Stimulated activated naive CD4-positive, alpha-beta T cell treated with Interleukin-2 at 50 U/mL for 16 hours (primary cell): Measurements from ENCODE around the gene RPS19.

Experiments used
- DNase-seq: peaks from one replicate; lab custom pipeline; 2025; lab: John Stamatoyannopoulos, UW

RPS19 gene

DNA sequence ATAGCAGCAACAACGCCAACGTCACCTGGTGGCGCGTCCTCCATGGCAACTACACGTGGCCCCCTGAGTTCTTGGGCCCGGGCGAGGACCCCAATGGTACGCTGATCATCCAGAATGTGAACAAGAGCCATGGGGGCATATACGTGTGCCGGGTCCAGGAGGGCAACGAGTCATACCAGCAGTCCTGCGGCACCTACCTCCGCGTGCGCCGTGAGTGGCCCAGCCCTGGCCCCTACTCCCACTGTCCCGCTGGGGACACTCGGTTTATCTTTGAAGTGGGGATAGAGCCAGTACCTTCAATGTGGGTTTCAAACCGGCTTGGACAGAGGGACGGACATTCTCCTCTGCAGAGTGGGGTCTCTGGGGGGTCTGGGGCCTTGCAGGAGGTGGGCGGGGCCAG is 19.0 kb downstream of the RPS19 start:
- no peak for DNase-seq

DNA sequence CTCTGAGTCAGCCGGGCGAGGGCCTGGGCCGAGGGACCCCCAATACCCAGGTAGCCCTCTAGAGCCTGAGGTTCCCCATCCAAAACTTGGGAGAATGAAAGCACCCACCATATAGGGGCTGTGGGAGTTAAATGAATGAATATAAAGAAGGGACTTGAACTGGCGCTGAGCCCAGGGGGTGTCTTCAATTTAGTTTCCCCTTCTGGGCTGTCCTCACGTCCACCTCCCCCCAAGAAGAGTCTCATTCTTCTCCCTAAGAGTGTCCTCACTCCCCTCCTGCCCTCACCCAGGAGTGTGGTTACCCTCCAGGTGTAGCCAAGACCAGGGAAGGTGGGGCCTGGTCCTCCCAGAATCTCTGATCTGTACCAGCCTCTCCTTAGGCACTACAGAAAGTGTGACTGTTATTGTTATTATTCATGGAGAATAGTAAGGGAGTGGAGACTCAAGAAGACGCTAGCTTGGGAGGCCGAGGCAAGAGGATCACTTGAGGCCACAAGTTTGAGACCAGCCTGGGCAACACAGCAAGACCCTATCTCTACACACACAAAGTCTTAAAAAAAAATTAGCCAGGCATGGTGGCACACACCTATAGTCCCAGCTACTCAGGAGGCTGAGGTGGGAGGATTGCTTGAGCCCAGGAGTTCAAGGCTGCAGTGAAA is 19.7 kb downstream of the RPS19 start:
- no peak for DNase-seq

DNA sequence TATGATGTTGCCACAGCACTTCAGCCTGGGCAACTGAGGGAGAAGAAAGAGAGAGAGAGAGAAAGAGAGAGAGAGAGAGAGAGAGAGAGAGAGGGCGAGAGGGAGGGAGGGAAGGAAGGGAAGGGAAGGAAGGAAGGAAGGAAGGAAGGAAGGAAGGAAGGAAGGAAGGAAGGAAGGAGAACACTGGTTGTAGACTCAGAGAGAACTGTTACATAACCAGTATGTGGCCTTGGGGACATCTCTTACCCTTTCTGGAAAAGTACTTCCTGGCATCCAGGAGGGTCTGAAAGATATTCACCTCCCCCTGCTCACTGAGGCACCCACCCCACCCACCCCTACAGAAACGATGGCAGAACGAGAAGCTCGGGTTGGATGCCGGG is 20.3 kb downstream of the RPS19 start:
- DNase-seq: no peak

DNA sequence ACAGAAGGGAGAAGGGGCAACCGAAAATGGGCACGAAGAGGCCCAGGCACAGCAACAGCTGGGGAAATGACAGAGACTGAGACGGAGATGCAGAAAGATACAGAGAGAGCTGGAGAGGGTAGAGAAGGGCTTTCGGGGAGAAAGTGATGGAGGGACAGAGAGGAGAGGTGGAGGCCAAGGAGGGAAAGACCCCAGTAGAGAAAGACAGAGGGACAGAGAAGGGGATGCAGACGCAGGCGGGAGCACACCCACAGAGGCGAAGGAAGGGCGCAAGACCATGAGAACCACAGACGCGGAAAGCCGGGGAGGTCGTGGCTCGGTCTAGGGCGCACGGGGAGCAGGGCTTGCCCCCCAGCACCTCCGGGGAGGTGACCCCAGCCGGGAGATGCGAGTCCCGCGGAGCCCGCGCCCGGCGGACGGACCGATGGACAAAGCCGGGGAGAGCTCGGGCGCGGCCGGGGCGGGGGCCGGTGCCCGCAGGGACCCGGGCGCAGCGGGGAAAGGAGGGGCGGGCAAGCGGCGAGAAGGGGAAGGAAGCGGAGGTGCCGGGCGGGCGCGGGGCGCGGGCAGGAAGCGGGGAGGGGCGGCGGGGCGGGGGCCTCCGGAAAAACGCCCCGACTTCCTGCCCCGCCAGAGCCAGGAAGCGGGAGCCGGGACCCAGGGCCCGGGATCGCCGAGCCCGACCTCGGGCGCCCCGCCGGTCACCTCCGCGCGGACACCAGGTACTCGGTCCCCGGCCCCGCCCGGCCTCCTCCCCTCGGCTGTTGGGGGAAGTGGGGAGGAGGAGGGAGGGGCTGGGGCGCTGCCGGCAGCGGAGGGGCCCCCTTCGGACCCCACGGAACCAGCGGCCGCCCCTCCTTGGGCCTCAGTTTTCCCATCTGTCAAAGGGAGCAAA is 22.8 kb downstream of the RPS19 start, which contains the start of gene ARHGEF1:
Gene ARHGEF1 (plus strand): TSS at position 617 of the 895 bp plus-strand sequence. CDS start 4,899 bp downstream, outside the sequence.
- peak; percentile 56 for DNase-seq

DNA sequence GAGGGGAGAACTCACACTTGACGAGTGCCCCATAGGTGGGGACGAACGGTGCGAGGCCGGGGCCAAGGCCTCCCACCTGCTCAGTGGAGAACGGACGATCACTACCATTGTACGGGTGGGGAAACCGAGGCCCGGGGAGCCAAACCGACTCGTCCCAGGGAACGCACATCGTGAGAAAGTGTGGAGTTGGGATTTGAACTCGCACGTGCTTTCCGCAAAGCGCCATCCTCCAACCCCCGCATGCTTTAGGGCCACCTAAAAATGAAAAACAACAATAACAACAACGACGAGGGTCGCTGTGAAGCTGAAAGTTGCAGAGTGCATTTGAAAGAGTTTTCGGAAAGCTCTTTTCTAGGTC is 23.4 kb downstream of the RPS19 start:
- DNase-seq: no peak

DNA sequence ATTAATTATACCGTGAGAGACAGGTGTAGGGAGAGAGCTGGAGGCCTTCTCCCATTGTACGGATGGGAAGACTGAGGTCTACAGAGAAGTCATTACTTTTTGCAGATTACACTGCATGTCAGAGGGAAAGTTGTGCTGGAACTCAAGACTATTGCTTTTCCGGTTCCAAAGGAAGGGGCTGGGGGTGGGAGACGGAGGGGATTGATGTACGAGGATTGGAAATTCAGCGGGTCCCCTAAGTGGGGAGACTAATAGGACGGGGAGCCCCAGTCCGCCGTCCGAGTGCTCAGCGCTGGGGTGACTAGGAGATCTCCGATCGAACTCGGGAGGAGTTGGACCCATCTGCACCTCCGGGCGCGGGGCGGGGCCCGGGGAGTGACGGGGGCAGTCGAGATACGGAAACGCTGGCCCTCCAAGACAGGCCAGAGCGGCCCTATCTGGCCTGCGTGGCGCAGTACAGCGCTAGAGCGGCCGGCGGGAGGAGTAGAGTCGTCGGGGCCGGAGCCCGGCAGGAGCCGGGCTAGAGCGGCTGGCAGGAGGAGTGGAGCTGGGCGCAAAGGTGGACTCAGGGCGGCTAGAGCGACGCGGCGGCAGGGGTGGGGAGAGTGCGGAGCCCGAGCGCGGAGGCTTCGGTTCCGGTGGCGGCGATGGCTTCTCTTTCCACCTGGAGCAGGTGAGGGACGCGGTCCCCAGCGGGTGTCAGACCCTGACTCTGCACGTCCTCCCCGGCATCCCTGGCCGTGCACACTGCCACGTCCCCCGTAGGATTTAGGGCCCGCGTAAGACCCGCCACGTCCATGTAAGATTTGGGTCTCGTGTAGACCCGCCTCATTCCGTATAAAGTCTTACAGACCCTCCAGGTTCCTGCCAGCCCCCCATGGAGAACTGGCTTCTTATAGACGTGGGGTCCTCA is 24.0 kb downstream of the RPS19 start:
- DNase-seq: peak; percentile 85

DNA sequence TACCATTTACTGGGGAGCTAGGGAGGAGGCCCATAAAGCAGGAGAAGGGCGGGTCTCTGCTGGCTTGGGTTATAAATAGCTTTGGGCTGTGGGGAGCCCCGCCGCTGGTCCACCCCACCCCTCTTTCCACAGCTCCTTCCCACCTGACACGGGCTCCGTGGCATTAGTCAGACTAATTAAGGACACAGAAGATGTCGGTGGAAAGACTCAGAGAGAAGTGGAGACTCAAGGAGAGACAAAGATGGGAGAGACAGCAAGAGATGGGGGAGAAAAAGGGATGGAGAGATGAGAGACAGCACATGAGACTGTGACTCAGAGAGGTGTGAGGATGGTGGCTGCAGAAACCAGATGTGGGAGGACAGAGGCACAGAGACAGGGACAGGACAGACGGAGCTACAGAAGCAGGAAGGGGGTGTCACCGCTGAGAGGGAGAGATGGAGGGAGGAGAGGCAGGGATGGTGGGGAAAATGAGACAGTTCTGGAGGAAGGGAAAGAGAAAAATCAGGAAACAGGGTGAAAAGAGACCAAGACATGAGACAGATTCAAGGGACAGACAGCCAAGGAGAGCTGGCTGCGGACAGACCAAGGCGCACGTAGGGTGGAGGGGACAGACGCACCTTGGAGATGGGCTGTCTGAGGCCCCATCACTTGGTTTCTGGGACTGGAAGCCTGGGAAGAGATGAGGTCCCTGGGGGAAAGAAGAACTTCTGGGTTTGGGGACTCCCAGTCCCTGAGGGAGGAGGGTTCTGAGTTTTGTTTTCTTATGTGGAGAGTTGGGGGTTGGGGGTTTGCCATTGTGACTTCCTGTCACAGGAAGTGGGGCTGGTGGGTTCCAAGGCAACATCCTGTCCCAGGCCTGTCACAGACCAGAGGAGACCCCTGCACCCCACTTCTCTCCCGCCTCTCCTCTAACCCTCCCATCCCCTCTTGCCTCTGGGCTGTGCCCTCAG is 27.0 kb downstream of the RPS19 start:
- peak; percentile 56 for DNase-seq

DNA sequence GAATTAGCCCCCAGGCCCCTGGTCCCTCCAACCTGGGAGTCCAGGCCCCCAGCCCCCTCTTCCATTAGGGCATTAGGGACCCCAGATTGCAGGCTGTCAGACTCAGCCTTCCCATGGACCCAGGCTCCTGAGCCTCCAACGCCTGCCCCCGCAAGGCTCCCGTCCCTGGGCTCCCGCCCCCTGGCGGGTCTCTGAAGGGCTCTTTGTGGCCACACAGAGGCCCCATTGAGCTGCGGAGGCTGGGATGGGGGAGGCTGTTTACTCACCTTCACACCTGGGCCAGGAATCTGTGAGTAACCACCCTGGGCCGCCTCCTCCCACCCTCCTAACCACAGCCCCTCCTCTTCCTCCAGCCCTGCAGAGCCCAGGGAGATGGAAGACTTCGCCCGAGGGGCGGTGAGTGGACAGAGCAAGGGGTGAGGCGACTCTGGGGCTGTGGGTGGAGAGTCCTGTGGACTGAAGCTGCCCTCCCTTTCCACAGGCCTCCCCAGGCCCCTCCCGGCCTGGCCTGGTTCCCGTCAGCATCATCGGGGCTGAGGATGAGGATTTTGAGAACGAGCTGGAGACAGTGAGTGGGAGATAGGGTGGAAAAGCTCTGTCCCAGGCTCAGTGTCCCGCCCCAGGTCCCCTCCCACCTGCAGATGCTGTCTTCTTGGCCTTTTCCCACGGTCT is 27.8 kb downstream of the RPS19 start:
- DNase-seq: peak; percentile 89

DNA sequence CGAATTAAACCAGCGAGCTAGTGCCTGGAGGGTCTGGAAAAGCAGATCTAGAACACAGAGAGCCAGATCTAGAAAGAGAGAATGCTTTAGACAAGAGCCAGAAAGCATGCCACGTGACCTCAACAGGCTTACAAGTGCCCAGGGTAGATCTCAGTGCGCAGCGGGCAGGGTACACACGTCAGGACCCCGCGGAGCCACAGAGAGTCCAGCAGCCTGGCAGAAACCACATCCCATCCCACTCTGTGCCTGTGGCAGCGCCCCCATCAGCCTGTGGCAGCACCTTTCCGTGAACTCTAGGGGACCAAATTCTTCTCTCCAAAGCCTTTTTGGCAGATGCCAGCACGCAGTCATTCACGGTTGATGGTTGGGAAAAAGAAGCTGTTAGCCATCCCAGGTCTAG is 28.9 kb downstream of the RPS19 start:
- DNase-seq: no peak

DNA sequence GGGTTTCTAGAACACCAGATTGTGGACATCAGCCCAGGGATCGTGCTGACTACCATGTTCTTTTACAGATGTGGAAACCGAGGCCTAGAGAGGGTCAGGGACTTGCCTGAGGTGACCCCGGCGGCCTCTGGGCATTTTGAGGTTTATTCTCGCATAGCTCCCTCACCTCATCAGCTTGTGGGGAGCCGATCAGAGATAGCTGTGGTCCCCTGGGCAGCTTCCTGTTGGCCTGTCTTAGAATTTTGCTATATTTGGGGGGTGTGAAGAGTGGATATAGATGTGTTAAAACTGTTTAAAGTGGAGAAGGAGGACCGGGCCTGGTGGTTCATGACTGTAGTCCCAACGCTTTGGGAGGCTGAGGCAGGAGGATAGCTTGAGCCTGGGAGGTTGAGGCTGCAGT is 29.8 kb downstream of the RPS19 start:
- DNase-seq: no peak

DNA sequence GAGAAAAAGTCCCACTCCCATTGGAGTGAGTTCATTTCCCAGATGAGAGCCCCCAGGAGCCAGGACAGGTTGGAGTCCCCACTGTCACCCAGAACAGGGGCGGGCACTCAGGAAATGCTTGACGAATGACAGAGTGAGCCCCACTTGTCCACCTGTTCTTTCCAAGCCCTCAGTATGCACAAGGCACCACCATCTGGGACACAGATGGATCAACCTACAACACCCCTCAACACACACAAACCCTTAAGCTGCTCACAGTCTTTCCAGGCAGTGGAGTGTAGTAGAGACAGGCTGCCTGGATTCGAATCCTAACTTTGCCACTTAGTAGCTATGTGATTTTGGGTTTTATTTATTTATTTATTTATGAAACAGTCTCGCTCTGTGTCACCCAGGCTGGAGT is 30.9 kb downstream of the RPS19 start:
- DNase-seq: no peak

DNA sequence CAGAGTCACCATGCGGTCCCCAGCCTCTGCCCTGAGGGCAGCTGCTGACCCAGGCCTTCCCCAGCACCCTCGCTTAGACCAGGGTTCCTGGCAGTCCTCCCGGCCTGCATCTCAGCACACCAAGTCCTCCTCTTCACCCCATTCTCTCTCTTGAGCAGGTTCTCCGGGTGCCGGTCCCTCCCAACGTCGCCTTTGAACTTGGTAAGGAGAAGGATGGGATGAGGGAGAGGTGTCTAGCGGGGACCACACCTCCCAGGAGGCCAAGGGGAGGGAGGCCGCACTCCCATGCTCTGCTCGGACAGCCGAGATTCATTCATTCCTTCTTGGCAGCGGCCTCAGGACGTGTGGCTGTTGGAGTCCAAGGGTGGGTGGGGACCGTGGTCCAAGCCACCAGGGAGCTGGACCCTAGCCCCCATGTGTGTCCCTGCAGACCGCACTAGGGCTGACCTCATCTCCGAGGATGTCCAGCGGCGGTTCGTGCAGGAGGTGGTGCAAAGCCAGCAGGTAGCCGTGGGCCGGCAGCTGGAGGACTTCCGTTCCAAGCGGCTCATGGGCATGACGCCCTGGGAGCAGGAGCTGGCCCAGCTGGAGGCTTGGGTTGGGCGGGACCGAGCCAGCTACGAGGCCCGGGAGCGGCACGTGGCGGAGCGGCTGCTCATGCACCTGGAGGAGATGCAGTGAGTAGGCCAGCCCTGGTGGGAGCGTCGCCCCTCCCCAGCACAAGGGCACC is 32.3 kb downstream of the RPS19 start:
- DNase-seq: no peak

DNA sequence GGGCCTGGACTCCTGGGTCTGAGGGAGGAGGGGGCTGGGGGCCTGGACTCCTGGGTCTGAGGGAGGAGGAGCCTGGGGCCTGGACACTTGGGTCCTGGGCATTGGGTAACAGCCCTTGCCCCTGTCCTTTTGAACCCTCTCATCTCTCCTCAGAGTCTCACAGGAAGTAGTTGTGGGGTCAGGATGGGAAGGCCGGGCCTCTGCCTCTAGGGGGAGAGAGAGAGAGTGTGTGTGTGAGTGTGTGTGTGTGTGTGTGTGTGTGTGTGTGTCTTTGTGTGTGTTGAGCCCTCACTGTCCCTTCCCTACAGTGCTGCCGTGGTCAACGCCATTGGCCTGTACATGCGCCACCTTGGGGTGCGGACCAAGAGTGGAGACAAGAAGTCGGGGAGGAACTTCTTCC is 33.8 kb downstream of the RPS19 start:
- DNase-seq: no peak

DNA sequence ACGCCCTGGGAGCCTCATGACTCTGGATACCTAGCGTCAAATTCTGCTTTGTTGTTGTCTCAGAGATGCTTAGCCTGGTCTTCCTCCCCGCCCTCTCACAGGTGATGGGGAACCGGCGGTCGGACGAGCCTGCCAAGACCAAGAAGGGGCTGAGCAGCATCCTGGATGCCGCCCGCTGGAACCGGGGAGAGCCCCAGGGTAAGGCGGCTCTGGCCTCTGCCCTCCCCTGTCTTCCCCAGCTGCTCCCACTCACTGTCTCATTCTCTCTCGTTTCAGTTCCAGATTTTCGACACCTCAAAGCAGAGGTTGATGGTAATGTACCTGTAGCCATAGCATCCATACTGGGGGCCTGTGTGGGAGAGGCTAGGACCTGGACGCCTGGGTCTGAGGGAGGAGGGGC is 34.3 kb downstream of the RPS19 start:
- DNase-seq: no peak

DNA sequence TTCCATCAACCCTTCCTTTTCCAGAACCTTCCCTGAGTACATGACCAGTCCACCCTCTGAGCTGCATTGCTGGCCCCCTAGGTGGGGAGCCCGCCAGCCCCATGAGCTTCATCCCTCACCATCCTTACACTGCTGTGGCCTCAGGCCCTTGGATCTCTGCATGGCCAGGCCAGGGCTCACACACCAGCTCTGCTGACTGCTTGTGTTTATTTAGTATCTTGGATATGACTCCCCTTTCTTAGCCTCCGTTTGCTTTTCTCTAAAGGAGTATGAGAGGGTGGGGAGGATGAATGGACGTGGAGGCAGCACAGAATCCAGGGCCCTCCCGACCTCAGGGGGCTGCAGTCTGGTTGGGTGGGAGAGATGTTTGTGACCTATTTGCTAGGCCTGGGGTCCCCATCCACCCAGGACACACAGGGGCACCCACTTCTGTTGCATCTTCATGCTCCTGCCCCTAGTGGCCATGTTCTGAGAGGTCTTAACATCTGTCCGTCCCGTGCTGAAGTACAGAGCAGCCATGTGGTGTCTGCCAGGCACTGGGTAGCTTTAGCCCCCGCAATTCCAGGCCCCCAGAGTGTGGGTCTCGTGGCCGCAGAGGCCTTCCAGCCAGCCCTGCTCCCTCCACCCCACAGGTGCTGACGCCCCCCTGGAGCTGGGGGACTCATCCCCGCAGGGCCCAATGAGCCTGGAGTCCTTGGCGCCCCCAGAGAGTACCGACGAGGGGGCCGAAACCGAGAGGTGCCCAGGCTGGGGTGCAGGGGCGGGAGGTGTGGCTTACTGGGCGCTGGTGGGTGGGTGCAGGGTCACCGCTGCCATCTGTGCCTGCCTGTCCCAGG is 35.9 kb downstream of the RPS19 start:
- DNase-seq: no peak

DNA sequence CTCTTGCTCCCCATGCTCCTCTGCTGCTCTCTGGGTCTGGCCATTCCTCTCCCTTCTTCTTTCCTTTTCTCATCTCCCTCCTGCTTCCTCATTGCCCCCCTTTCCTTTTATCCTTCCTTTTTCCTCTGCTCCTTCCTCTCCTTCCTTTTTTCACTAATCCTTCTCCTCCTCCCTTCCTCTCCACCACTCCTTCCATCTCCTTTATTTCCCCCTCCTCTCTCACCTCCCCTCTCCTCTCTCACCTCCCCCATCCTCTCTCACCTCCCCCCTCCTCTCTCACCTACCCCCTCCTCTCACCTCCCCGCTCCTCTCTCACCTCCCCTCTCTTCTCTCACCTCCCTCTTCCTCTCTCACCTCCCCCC is 36.5 kb downstream of the RPS19 start:
- DNase-seq: no peak

DNA sequence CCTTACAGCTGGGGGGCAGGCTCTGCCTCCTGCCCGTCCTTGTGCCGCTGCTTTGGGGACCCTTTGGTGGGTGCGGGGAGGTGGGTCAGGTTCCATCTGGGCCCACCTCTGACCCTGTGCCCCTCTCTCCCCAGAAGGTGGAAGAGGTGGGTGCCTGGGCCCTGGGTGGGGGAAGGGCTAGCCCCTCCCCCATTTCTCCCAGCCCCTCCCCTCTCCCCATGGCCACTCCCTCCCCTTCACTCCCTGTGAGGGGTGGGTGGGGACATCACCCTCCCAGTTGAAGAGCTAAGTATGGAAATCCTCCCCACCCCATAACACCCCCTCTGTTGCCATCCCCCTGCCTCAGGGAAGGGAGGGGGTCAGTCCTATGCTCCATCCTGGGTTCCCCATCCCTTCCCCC is 37.1 kb downstream of the RPS19 start:
- no peak for DNase-seq

DNA sequence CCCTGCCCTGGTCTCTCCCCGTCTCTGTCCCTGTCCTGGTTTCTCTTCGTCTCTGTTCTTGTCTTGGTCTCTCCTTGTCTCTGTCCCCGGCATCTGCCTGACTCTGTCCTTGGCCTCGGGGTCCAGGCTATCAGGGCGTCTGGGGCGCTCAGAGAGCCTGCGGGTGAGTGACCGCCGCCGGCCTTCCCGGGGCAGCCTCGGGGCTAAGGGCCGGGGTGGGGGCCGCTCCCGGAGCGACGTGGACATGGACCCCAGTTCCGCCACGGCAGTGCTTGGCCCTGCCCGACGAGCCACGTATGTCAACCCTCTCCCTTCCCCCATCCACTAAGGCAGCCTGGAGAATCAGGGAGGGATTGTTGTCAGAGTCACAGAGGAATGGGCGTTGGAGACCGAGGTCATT is 37.8 kb downstream of the RPS19 start:
- DNase-seq: no peak

DNA sequence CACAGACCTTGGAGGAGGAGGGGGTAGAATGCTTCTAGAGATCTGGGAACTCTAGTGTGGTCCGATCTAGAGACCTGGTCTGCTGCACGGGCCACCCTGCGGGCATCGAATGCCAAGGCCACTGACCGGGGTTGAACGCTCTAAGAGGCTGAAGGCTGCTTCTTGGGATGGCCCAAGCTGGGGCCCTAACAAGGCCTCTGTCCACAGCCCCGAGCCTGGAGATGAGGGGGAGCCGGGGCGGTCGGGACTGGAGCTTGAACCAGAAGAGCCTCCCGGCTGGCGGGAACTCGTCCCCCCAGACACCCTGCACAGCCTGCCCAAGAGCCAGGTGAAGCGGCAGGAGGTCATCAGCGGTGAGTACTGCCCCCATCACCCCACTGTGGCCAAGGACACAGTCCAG is 38.2 kb downstream of the RPS19 start:
- no peak for DNase-seq
